ENCODE measurements around the gene PRND. TPM values are rescaled to one million over a fixed set of nuclear protein-coding genes. Genes with fewer than 3 reads are reported as not detected.
"Not testable (repeated sequence)": the region's sequence is repeated elsewhere in the genome, so short reads cannot be mapped to it uniquely, and the experiment has no call there.

The PRND gene
- total RNA-seq, 1 experiment from 2014 or later = not detected

- in situ Hi-C loops (cut with HindIII; ENCODE audit: low pct_unique_long_range_greater_than_20kb, low sequenced_read_pairs) = no loop called here
- DNase-seq (ENCODE audit: low read depth, low spot score) = no peak
Measured at GRCh38 chr20:4702562-4703280, 19.0 kb upstream of the PRND start.

- DNase-seq (ENCODE audit: low read depth, low spot score) = no peak
- in situ Hi-C loops (cut with HindIII; ENCODE audit: low pct_unique_long_range_greater_than_20kb, low sequenced_read_pairs) = no loop called here
Measured at GRCh38 chr20:4703281-4703676, 18.4 kb upstream of the PRND start.

GRCh38 chr20:4706941-4707340 lies 14.8 kb upstream of the PRND start:
- in situ Hi-C loops (cut with HindIII; ENCODE audit: low pct_unique_long_range_greater_than_20kb, low sequenced_read_pairs); DNase-seq (ENCODE audit: low read depth, low spot score): not testable (repeated sequence)

GRCh38 chr20:4708036-4708435 lies 13.7 kb upstream of the PRND start:
- in situ Hi-C loops (cut with HindIII; ENCODE audit: low pct_unique_long_range_greater_than_20kb, low sequenced_read_pairs) = no loop called here
- DNase-seq (ENCODE audit: low read depth, low spot score) = no peak

- DNase-seq (ENCODE audit: low read depth, low spot score) = no peak
- in situ Hi-C loops (cut with HindIII; ENCODE audit: low pct_unique_long_range_greater_than_20kb, low sequenced_read_pairs) = no loop called here
Measured at GRCh38 chr20:4708856-4709255, 12.9 kb upstream of the PRND start.

GRCh38 chr20:4709261-4710105 lies 12.2 kb upstream of the PRND start:
- no peak for DNase-seq (ENCODE audit: low read depth, low spot score)
- in situ Hi-C loops (cut with HindIII; ENCODE audit: low pct_unique_long_range_greater_than_20kb, low sequenced_read_pairs) = no loop called here

- no peak for DNase-seq (ENCODE audit: low read depth, low spot score)
- in situ Hi-C loops (cut with HindIII; ENCODE audit: low pct_unique_long_range_greater_than_20kb, low sequenced_read_pairs) = no loop called here
Measured at GRCh38 chr20:4710106-4710475, 11.6 kb upstream of the PRND start.

GRCh38 chr20:4711511-4711910 lies 10.2 kb upstream of the PRND start:
- no peak for DNase-seq (ENCODE audit: low read depth, low spot score)
- in situ Hi-C loops (cut with HindIII; ENCODE audit: low pct_unique_long_range_greater_than_20kb, low sequenced_read_pairs) = no loop called here

GRCh38 chr20:4713401-4713800 lies 8.3 kb upstream of the PRND start:
- DNase-seq (ENCODE audit: low read depth, low spot score) = no peak
- in situ Hi-C loops (cut with HindIII; ENCODE audit: low pct_unique_long_range_greater_than_20kb, low sequenced_read_pairs) = no loop called here

- DNase-seq (ENCODE audit: low read depth, low spot score) = no peak
- in situ Hi-C loops (cut with HindIII; ENCODE audit: low pct_unique_long_range_greater_than_20kb, low sequenced_read_pairs) = no loop called here
Measured at GRCh38 chr20:4714818-4715217, 6.9 kb upstream of the PRND start.

GRCh38 chr20:4717816-4718570 lies 3.7 kb upstream of the PRND start:
- in situ Hi-C loops (cut with HindIII; ENCODE audit: low pct_unique_long_range_greater_than_20kb, low sequenced_read_pairs) = no loop called here
- DNase-seq (ENCODE audit: low read depth, low spot score) = no peak

- in situ Hi-C loops (cut with HindIII; ENCODE audit: low pct_unique_long_range_greater_than_20kb, low sequenced_read_pairs) = no loop called here
- DNase-seq (ENCODE audit: low read depth, low spot score) = no peak
Measured at GRCh38 chr20:4719190-4719589, 2.5 kb upstream of the PRND start.

GRCh38 chr20:4720041-4720976 lies 1.4 kb upstream of the PRND start:
- in situ Hi-C loops (cut with HindIII; ENCODE audit: low pct_unique_long_range_greater_than_20kb, low sequenced_read_pairs) = no loop called here
- DNase-seq (ENCODE audit: low read depth, low spot score) = peak; percentile 83

GRCh38 chr20:4720977-4721349 lies 746 bp upstream of the PRND start:
- in situ Hi-C loops (cut with HindIII; ENCODE audit: low pct_unique_long_range_greater_than_20kb, low sequenced_read_pairs) = no loop called here

GRCh38 chr20:4722571-4722970 lies 862 bp downstream of the PRND start:
- DNase-seq (ENCODE audit: low read depth, low spot score) = no peak
- in situ Hi-C loops (cut with HindIII; ENCODE audit: low pct_unique_long_range_greater_than_20kb, low sequenced_read_pairs) = no loop called here

More at GRCh38 chr20:4720977-4721349, 746 bp upstream of the PRND start:
- DNase-seq (ENCODE audit: low read depth, low spot score) = no peak

- in situ Hi-C loops (cut with HindIII; ENCODE audit: low pct_unique_long_range_greater_than_20kb, low sequenced_read_pairs) = no loop called here
Measured at GRCh38 chr20:4722993-4723392, 1.3 kb downstream of the PRND start.

GRCh38 chr20:4723553-4723952 lies 1.8 kb downstream of the PRND start:
- in situ Hi-C loops (cut with HindIII; ENCODE audit: low pct_unique_long_range_greater_than_20kb, low sequenced_read_pairs); DNase-seq (ENCODE audit: low read depth, low spot score): not testable (repeated sequence)

More at GRCh38 chr20:4722993-4723392, 1.3 kb downstream of the PRND start:
- DNase-seq (ENCODE audit: low read depth, low spot score) = no peak
